Measurements from ENCODE around the gene CRYGN.
A peak's percentile ranks its signal among the peaks of the same experiment; 100 is the strongest.

Gene CRYGN

GRCh38 chr7:151385626-151386300 is 54.2 kb downstream of the CRYGN start:
- ATAC-seq, result peak; percentile 7; the same call in 1 of the 3 replicates
- TF ChIP-seq TSHZ2 (CRISPR knock-in tag; IDR thresholded peaks at IDR 0.05) (no peak), BACH2 (CRISPR knock-in tag; IDR thresholded peaks at IDR 0.05; ENCODE audit: borderline replicate concordance) (no peak), OSR1 (CRISPR knock-in tag; IDR thresholded peaks at IDR 0.05) (no peak), ESRRG (CRISPR knock-in tag; IDR thresholded peaks at IDR 0.05) (no peak), ZNF565 (CRISPR knock-in tag; conservative IDR thresholded peaks at IDR 0.05; ENCODE audit: low read depth) (no peak), TCF4 (CRISPR knock-in tag; IDR thresholded peaks at IDR 0.05; ENCODE audit: borderline replicate concordance) (no peak), ISL1 (CRISPR knock-in tag; IDR thresholded peaks at IDR 0.05) (no peak), ARNTL (CRISPR knock-in tag; IDR thresholded peaks at IDR 0.05; ENCODE audit: borderline replicate concordance, low read depth) (no peak), CSDC2 (CRISPR knock-in tag; IDR thresholded peaks at IDR 0.05) (no peak), POU6F1 (CRISPR knock-in tag; IDR thresholded peaks at IDR 0.05; ENCODE audit: borderline replicate concordance, low read depth) (no peak), PPARA (CRISPR knock-in tag; IDR thresholded peaks at IDR 0.05; ENCODE audit: borderline replicate concordance) (no peak), ZC3H10 (CRISPR knock-in tag; IDR thresholded peaks at IDR 0.05) (no peak), GLIS3 (CRISPR knock-in tag; IDR thresholded peaks at IDR 0.05) (no peak), SNAI2 (CRISPR knock-in tag; IDR thresholded peaks at IDR 0.05) (no peak), CREB5 (CRISPR knock-in tag; IDR thresholded peaks at IDR 0.05; ENCODE audit: low read depth) (no peak)

- TF ChIP-seq ZFP30 (CRISPR knock-in tag; IDR thresholded peaks at IDR 0.05) (no peak), ZNF565 (CRISPR knock-in tag; conservative IDR thresholded peaks at IDR 0.05; ENCODE audit: low read depth) (no peak), GLIS3 (CRISPR knock-in tag; IDR thresholded peaks at IDR 0.05) (no peak), SNAI2 (CRISPR knock-in tag; IDR thresholded peaks at IDR 0.05) (no peak), ZFP3 (CRISPR knock-in tag; IDR thresholded peaks at IDR 0.05) (no peak), ESRRG (CRISPR knock-in tag; IDR thresholded peaks at IDR 0.05) (no peak), TCF4 (CRISPR knock-in tag; IDR thresholded peaks at IDR 0.05; ENCODE audit: borderline replicate concordance) (no peak), CSRNP3 (CRISPR knock-in tag; IDR thresholded peaks at IDR 0.05) (no peak), PPARA (CRISPR knock-in tag; IDR thresholded peaks at IDR 0.05; ENCODE audit: borderline replicate concordance) (no peak), CREB5 (CRISPR knock-in tag; IDR thresholded peaks at IDR 0.05; ENCODE audit: low read depth) (no peak), OSR1 (CRISPR knock-in tag; IDR thresholded peaks at IDR 0.05) (no peak), ZC3H10 (CRISPR knock-in tag; IDR thresholded peaks at IDR 0.05) (no peak), CSDC2 (CRISPR knock-in tag; IDR thresholded peaks at IDR 0.05) (no peak), TSHZ2 (CRISPR knock-in tag; IDR thresholded peaks at IDR 0.05) (no peak), BACH2 (CRISPR knock-in tag; IDR thresholded peaks at IDR 0.05; ENCODE audit: borderline replicate concordance) (no peak), TOX (CRISPR knock-in tag; IDR thresholded peaks at IDR 0.05; ENCODE audit: borderline replicate concordance) (no peak), ARNTL (CRISPR knock-in tag; IDR thresholded peaks at IDR 0.05; ENCODE audit: borderline replicate concordance, low read depth) (no peak), POU6F1 (CRISPR knock-in tag; IDR thresholded peaks at IDR 0.05; ENCODE audit: borderline replicate concordance, low read depth) (no peak), RARB (CRISPR knock-in tag; IDR thresholded peaks at IDR 0.05) (no peak)
- peak; percentile 4; the same call in 1 of the 3 replicates for ATAC-seq
Measured at GRCh38 chr7:151384776-151385625, 54.9 kb downstream of the CRYGN start.

Measured in SK-N-SH treated with all-trans-retinoic acid at 6 μM for 48 hours (cell line).